Neural cell (in vitro differentiated cells): ENCODE results near the gene NCK2.

ENCODE experiments used
- CTCF ChIP-seq: fragments of 450-650 bp; IDR thresholded peaks from 2 replicates; pipeline ENCODE4 v1.5.1; 2014; ENCODE audit warnings: antibody characterized with exemption, mild to moderate bottlenecking, moderate library complexity; ENCODE audit not compliant: poor library complexity, severe bottlenecking
- EP300 ChIP-seq: fragments of 450-650 bp; conservative IDR thresholded peaks from 2 replicates; pipeline ENCODE4 v1.6.1; 2014; ENCODE audit warnings: antibody characterized with exemption, mild to moderate bottlenecking, moderate library complexity; ENCODE audit not compliant: poor library complexity, severe bottlenecking
- EZH2 ChIP-seq: fragments of 200-600, 300-800 bp; shearing (Covaris generic), sonication (generic); IDR thresholded peaks from 2 replicates; pipeline ENCODE4 v1.6.1; 2014; ENCODE audit warnings: antibody characterized with exemption, low read length, borderline replicate concordance, mild to moderate bottlenecking; ENCODE audit not compliant: insufficient read depth, poor library complexity, severe bottlenecking
- MXI1 ChIP-seq: fragments of 450-650 bp; conservative IDR thresholded peaks from 2 replicates; pipeline ENCODE4 v1.6.1; 2014; ENCODE audit warnings: antibody characterized with exemption, mild to moderate bottlenecking; ENCODE audit not compliant: poor library complexity, severe bottlenecking
- POLR2AphosphoS5 ChIP-seq: IDR thresholded peaks from 2 replicates; pipeline ENCODE4 v1.6.1; 2012
- RAD21 ChIP-seq: fragments of 450-650 bp; conservative IDR thresholded peaks from 2 replicates; pipeline ENCODE4 v1.6.1; 2014; ENCODE audit warnings: antibody characterized with exemption, mild to moderate bottlenecking, moderate library complexity
- REST ChIP-seq: IDR thresholded peaks from 2 replicates; pipeline ENCODE4 v1.6.1; 2012; ENCODE audit warnings: borderline replicate concordance
- TAF1 ChIP-seq: IDR thresholded peaks from 2 replicates; pipeline ENCODE4 v1.6.1; 2012; ENCODE audit warnings: low read depth

GRCh38 chr2:105870858-105871257 lies 126.1 kb downstream of the NCK2 start:
- TF ChIP-seq CTCF, result no peak
- TF ChIP-seq POLR2AphosphoS5, result no peak
- TF ChIP-seq TAF1, result no peak
- no peak for TF ChIP-seq EZH2
- TF ChIP-seq MXI1, result no peak
- no peak for TF ChIP-seq RAD21
- no peak for TF ChIP-seq EP300
- no peak for TF ChIP-seq REST
